Ishikawa (cell line): Measurements from ENCODE around the gene FOXC1.

Experiments used
- CEBPB ChIP-seq: IDR thresholded peaks from 2 replicates; pipeline ENCODE4 v1.6.1; 2012
- CREB1 ChIP-seq: IDR thresholded peaks from 2 replicates; pipeline ENCODE4 v1.6.1; 2012; ENCODE audit warnings: low read depth
- EGR1 ChIP-seq: IDR thresholded peaks from 2 replicates; pipeline ENCODE4 v1.6.1; 2012
- EP300 ChIP-seq: IDR thresholded peaks from 2 replicates; pipeline ENCODE4 v1.6.1; 2012; ENCODE audit warnings: borderline replicate concordance
- FOXM1 ChIP-seq: IDR thresholded peaks from 2 replicates; pipeline ENCODE4 v1.6.1; 2012; ENCODE audit warnings: low read depth, borderline replicate concordance
- NFIC ChIP-seq: IDR thresholded peaks from 2 replicates; pipeline ENCODE4 v1.6.1; 2012
- RAD21 ChIP-seq: IDR thresholded peaks from 2 replicates; pipeline ENCODE4 v1.6.1; 2012; ENCODE audit warnings: low read depth
- TAF1 ChIP-seq: IDR thresholded peaks from 2 replicates; pipeline ENCODE4 v1.6.1; 2012; ENCODE audit warnings: low read depth, mild to moderate bottlenecking
- TCF12 ChIP-seq: IDR thresholded peaks from 2 replicates; pipeline ENCODE4 v1.6.1; 2012; ENCODE audit warnings: low read depth
- TEAD4 ChIP-seq: IDR thresholded peaks from 2 replicates; pipeline ENCODE4 v1.6.1; 2012
- YY1 ChIP-seq: IDR thresholded peaks from 2 replicates; pipeline ENCODE4 v1.6.1; 2012; ENCODE audit warnings: low read depth
- ZBTB7A ChIP-seq: IDR thresholded peaks from 2 replicates; pipeline ENCODE4 v1.6.1; 2012; ENCODE audit warnings: low read depth
- TF ChIP-seq, protein P1 (sequence below): IDR thresholded peaks from 2 replicates; pipeline ENCODE4 v1.6.1; 2012
- TF ChIP-seq, protein P2 (sequence below): IDR thresholded peaks from 2 replicates; pipeline ENCODE4 v1.6.1; 2012; ENCODE audit warnings: low read depth, mild to moderate bottlenecking
- TF ChIP-seq, protein P3 (sequence below): IDR thresholded peaks from 2 replicates; pipeline ENCODE4 v1.6.1; 2012

Gene FOXC1

DNA sequence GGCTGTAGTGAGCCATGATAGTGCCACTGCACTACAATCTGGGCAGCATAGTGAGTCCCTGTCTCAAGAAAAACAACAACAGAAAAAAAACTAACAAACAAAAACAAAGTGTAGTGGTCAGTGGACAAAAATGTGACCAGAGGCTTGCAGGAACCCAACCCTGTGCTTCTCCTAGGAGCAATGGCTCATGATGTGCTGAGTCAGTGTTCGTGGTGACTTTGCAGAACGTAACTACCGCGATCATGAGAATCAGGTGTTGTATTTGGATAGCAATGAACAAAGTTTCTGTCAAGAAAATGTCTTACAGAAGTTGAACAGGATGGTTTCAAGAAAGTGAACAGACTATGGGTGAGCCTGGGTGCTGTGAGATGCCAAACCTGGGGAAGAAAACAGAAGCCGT lies 18.5 kb upstream of the FOXC1 start:
- TF ChIP-seq, protein P1, sequence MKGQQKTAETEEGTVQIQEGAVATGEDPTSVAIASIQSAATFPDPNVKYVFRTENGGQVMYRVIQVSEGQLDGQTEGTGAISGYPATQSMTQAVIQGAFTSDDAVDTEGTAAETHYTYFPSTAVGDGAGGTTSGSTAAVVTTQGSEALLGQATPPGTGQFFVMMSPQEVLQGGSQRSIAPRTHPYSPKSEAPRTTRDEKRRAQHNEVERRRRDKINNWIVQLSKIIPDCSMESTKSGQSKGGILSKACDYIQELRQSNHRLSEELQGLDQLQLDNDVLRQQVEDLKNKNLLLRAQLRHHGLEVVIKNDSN = no peak
- TF ChIP-seq, protein P2, sequence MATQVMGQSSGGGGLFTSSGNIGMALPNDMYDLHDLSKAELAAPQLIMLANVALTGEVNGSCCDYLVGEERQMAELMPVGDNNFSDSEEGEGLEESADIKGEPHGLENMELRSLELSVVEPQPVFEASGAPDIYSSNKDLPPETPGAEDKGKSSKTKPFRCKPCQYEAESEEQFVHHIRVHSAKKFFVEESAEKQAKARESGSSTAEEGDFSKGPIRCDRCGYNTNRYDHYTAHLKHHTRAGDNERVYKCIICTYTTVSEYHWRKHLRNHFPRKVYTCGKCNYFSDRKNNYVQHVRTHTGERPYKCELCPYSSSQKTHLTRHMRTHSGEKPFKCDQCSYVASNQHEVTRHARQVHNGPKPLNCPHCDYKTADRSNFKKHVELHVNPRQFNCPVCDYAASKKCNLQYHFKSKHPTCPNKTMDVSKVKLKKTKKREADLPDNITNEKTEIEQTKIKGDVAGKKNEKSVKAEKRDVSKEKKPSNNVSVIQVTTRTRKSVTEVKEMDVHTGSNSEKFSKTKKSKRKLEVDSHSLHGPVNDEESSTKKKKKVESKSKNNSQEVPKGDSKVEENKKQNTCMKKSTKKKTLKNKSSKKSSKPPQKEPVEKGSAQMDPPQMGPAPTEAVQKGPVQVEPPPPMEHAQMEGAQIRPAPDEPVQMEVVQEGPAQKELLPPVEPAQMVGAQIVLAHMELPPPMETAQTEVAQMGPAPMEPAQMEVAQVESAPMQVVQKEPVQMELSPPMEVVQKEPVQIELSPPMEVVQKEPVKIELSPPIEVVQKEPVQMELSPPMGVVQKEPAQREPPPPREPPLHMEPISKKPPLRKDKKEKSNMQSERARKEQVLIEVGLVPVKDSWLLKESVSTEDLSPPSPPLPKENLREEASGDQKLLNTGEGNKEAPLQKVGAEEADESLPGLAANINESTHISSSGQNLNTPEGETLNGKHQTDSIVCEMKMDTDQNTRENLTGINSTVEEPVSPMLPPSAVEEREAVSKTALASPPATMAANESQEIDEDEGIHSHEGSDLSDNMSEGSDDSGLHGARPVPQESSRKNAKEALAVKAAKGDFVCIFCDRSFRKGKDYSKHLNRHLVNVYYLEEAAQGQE = no peak
- no peak for TF ChIP-seq TEAD4
- TF ChIP-seq YY1 = no peak
- TF ChIP-seq CEBPB = no peak
- TF ChIP-seq TCF12 = no peak
- no peak for TF ChIP-seq ZBTB7A
- no peak for TF ChIP-seq NFIC
- TF ChIP-seq TAF1 = no peak
- no peak for TF ChIP-seq RAD21
- no peak for TF ChIP-seq EGR1
- TF ChIP-seq FOXM1 = no peak
- TF ChIP-seq, protein P3, sequence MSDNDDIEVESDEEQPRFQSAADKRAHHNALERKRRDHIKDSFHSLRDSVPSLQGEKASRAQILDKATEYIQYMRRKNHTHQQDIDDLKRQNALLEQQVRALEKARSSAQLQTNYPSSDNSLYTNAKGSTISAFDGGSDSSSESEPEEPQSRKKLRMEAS = no peak
- TF ChIP-seq EP300 = no peak
- no peak for TF ChIP-seq CREB1

DNA sequence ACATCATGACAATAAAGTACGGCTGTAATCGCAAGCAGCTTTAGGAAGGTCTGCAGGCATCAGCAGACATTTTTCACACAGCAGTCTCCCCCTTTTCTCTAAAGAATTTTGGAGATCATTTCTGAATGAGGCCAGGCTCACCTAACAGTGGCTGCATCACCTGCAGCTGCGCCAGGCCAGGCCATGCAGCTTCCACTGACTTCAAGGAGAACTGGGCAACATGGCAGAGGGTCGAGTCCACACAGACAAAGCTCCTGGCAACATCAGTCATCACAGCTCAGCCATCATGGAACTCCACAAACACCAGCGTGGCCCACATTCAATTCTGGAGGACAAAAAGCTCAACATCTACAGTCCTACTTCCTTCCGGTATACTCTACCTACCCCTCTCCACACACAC lies 17.8 kb upstream of the FOXC1 start:
- TF ChIP-seq EGR1 (no peak), ZBTB7A (no peak), EP300 (no peak), CREB1 (no peak), TEAD4 (no peak), FOXM1 (no peak), TCF12 (no peak), YY1 (no peak), CEBPB (no peak), RAD21 (no peak), NFIC (no peak), TAF1 (no peak)
- TF ChIP-seq, protein P1 = no peak
- TF ChIP-seq, protein P3 = no peak
- TF ChIP-seq, protein P2 = no peak

DNA sequence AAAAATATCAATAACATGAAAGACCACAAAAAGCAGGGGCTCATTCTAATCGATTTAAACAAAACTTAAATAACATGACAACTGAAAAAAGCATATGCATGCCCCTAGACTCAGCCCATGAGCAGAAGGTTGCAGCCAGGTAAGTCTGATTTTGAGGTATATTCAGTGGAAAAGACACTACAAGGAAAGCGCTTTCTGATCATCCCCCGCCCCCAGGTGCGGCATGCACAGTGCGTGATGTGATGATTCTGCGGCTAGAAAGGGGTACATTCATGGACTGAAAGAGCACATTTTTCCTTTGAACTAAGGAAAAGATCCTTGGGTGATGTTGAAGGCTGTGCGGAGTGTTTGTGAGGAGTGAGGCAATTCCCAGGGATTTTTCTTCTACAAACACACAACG lies 16.9 kb upstream of the FOXC1 start:
- TF ChIP-seq TEAD4 = no peak

DNA sequence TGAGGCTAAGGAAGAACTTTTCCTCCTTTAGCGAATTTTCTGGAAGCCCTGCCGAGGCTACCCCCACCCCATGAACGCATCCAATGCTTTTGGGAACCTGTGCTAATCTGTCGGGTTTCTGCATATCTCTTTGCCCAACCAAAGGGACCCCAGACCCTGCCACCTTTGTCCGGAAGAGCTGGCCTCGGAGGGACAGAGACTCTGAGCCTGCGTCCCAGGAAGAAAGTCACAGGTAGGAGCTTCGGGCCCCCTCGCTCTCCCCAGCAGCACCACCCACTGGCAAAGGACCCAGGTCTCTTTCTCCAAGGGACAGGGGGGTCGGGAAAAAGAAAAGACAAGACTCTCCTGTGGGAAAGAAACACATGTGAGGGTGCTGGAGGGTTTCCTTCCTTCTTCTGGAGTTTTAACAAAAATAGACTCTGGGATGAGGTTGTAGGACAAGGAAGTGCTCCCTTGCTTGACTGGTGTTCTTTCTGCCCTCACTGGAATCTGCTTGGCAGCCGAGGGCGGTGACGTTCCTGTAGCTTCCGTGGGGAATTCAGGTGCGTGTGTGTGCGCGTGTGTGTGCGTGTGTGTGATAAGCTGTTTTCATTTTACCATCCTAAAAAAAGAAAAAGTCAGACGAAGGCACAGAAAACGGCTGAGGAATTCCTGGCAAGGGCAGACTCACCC lies 16.3 kb upstream of the FOXC1 start:
- TF ChIP-seq ZBTB7A = no peak
- TF ChIP-seq FOXM1 = no peak
- TF ChIP-seq, protein P3 = no peak
- no peak for TF ChIP-seq TEAD4
- no peak for TF ChIP-seq CEBPB
- TF ChIP-seq RAD21 = no peak
- TF ChIP-seq, protein P1 = no peak
- TF ChIP-seq NFIC = no peak

DNA sequence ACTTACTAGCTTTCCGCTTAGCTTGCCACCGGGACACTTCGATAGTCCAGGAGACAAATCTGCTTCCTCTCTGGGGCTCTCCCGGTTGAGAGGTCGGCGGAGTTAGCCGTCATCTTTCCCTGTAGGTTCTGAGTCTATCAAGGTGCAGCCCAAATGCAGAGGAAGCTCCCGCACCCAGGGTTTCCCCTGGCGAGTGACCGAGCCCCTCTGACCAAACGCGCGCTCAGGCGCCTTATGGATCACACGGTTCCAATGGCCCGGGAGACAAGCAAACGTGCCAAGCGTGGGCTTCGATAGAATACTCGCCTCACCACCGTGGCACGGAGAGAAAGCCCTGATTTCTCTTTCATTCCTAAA lies 15.8 kb upstream of the FOXC1 start:
- TF ChIP-seq NFIC (no peak), ZBTB7A (no peak), FOXM1 (no peak), TAF1 (no peak), TCF12 (no peak)
- TF ChIP-seq, protein P3 = no peak
- TF ChIP-seq, protein P2 = no peak
- TF ChIP-seq, protein P1 = no peak
